Measurements from ENCODE around the gene SCD. TPM values are rescaled to one million over a fixed set of nuclear protein-coding genes. Genes with fewer than 3 reads are reported as not detected.

SCD gene
- total and polyA plus RNA-seq, 2 of the 13 experiments (the other 11 are each of a cell fraction or from before 2014, with no cell fraction given): 492 to 512 TPM

DNA sequence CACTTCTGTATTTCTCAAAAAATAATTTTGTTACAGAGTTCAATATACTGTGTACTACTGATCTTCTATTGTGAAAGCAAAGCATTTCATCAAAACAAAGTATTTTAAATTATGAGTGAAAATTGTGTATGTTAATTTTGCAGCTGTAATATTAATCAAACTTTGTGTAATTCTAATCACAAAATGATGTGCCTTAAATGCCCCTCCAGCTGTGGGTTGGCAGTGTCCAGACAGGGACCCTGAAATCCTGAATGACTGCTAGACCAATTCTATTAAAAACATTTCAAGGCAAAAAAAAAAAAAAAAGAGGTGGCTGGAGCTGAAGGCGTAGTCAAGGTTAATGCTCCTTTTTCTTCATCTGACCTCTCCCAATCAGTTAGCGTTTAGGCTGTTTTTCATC lies 36.2 kb downstream of the SCD start (continued):
- TF ChIP-seq, protein P1, sequence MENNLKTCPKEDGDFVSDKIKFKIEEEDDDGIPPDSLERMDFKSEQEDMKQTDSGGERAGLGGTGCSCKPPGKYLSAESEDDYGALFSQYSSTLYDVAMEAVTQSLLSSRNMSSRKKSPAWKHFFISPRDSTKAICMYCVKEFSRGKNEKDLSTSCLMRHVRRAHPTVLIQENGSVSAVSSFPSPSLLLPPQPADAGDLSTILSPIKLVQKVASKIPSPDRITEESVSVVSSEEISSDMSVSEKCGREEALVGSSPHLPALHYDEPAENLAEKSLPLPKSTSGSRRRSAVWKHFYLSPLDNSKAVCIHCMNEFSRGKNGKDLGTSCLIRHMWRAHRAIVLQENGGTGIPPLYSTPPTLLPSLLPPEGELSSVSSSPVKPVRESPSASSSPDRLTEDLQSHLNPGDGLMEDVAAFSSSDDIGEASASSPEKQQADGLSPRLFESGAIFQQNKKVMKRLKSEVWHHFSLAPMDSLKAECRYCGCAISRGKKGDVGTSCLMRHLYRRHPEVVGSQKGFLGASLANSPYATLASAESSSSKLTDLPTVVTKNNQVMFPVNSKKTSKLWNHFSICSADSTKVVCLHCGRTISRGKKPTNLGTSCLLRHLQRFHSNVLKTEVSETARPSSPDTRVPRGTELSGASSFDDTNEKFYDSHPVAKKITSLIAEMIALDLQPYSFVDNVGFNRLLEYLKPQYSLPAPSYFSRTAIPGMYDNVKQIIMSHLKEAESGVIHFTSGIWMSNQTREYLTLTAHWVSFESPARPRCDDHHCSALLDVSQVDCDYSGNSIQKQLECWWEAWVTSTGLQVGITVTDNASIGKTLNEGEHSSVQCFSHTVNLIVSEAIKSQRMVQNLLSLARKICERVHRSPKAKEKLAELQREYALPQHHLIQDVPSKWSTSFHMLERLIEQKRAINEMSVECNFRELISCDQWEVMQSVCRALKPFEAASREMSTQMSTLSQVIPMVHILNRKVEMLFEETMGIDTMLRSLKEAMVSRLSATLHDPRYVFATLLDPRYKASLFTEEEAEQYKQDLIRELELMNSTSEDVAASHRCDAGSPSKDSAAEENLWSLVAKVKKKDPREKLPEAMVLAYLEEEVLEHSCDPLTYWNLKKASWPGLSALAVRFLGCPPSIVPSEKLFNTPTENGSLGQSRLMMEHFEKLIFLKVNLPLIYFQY (CRISPR knock-in tag; IDR thresholded peaks at IDR 0.05; ENCODE audit: borderline replicate concordance): no peak
- no peak for TF ChIP-seq GTF2F1 (IDR thresholded peaks at IDR 0.05; ENCODE audit: low read length)
- TF ChIP-seq, protein P2, sequence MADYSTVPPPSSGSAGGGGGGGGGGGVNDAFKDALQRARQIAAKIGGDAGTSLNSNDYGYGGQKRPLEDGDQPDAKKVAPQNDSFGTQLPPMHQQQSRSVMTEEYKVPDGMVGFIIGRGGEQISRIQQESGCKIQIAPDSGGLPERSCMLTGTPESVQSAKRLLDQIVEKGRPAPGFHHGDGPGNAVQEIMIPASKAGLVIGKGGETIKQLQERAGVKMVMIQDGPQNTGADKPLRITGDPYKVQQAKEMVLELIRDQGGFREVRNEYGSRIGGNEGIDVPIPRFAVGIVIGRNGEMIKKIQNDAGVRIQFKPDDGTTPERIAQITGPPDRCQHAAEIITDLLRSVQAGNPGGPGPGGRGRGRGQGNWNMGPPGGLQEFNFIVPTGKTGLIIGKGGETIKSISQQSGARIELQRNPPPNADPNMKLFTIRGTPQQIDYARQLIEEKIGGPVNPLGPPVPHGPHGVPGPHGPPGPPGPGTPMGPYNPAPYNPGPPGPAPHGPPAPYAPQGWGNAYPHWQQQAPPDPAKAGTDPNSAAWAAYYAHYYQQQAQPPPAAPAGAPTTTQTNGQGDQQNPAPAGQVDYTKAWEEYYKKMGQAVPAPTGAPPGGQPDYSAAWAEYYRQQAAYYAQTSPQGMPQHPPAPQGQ (CRISPR knock-in tag; IDR thresholded peaks at IDR 0.05; ENCODE audit: borderline replicate concordance): no peak
- TF ChIP-seq ZNF101 (CRISPR knock-in tag; IDR thresholded peaks at IDR 0.05; ENCODE audit: borderline replicate concordance, low read depth): no peak
- no peak for TF ChIP-seq BRCA1 (CRISPR knock-in tag; IDR thresholded peaks at IDR 0.05)
